Measurements from ENCODE around the gene DPP10.
"Not testable (repeated sequence)": the region's sequence is repeated elsewhere in the genome, so short reads cannot be mapped to it uniquely, and the experiment has no call there.

Gene DPP10

GRCh38 chr2:114515882-114516281 is 73.4 kb downstream of the DPP10 start:
- DNase-seq (ENCODE audit: low spot score) = no peak

GRCh38 chr2:114517580-114517979 is 75.1 kb downstream of the DPP10 start:
- DNase-seq (ENCODE audit: low spot score) = no peak

GRCh38 chr2:114518738-114519137 is 76.3 kb downstream of the DPP10 start:
- no peak for DNase-seq (ENCODE audit: low spot score)

- not testable (repeated sequence) for DNase-seq (ENCODE audit: low spot score)
These were observed 80.2 kb downstream of the DPP10 start for GRCh38 chr2:114522612-114523011.

GRCh38 chr2:114525955-114526354 is 83.5 kb downstream of the DPP10 start:
- DNase-seq (ENCODE audit: low spot score) = no peak

GRCh38 chr2:114526841-114527240 is 84.4 kb downstream of the DPP10 start:
- DNase-seq (ENCODE audit: low spot score) = no peak

- no peak for DNase-seq (ENCODE audit: low spot score)
These were observed 85.0 kb downstream of the DPP10 start for GRCh38 chr2:114527330-114527983.

- no peak for DNase-seq (ENCODE audit: low spot score)
These were observed 92.0 kb downstream of the DPP10 start for GRCh38 chr2:114534116-114535084.

GRCh38 chr2:114537777-114538176 is 95.3 kb downstream of the DPP10 start:
- DNase-seq (ENCODE audit: low spot score) = no peak

GRCh38 chr2:114542695-114543094 is 100.3 kb downstream of the DPP10 start:
- DNase-seq (ENCODE audit: low spot score) = no peak

- no peak for DNase-seq (ENCODE audit: low spot score)
These were observed 100.9 kb downstream of the DPP10 start for GRCh38 chr2:114543236-114543766.

GRCh38 chr2:114545052-114545451 is 102.6 kb downstream of the DPP10 start:
- no peak for DNase-seq (ENCODE audit: low spot score)

GRCh38 chr2:114546531-114546930 is 104.1 kb downstream of the DPP10 start:
- no peak for DNase-seq (ENCODE audit: low spot score)

GRCh38 chr2:114548151-114548550 is 105.7 kb downstream of the DPP10 start:
- DNase-seq (ENCODE audit: low spot score) = no peak

- DNase-seq (ENCODE audit: low spot score) = no peak
These were observed 107.9 kb downstream of the DPP10 start for GRCh38 chr2:114550364-114550763.

GRCh38 chr2:114550895-114551793 is 108.7 kb downstream of the DPP10 start:
- peak; percentile 36 for DNase-seq (ENCODE audit: low spot score)

GRCh38 chr2:114553027-114553426 is 110.6 kb downstream of the DPP10 start:
- no peak for DNase-seq (ENCODE audit: low spot score)

- no peak for DNase-seq (ENCODE audit: low spot score)
These were observed 126.7 kb downstream of the DPP10 start for GRCh38 chr2:114569166-114569565.

- DNase-seq (ENCODE audit: low spot score) = no peak
These were observed 135.2 kb downstream of the DPP10 start for GRCh38 chr2:114577657-114578056.

GRCh38 chr2:114579542-114579941 is 137.1 kb downstream of the DPP10 start:
- DNase-seq (ENCODE audit: low spot score) = no peak

GRCh38 chr2:114580691-114581090 is 138.2 kb downstream of the DPP10 start:
- no peak for DNase-seq (ENCODE audit: low spot score)

- no peak for DNase-seq (ENCODE audit: low spot score)
These were observed 155.9 kb downstream of the DPP10 start for GRCh38 chr2:114598329-114598728.
